GM18511 (cell line): ENCODE data around the gene DOCK7.
"Not testable (repeated sequence)": the region's sequence is repeated elsewhere in the genome, so short reads cannot be mapped to it uniquely, and the experiment has no call there.

ENCODE experiments used
- ATAC-seq: cut with Tn5 transposase; IDR thresholded peaks from one replicate; pipeline ENCODE4 v1.9.1; 2021; ENCODE audit warnings: mild to moderate bottlenecking, moderate library complexity; ENCODE audit not compliant: unreplicated experiment

Gene DOCK7

DNA sequence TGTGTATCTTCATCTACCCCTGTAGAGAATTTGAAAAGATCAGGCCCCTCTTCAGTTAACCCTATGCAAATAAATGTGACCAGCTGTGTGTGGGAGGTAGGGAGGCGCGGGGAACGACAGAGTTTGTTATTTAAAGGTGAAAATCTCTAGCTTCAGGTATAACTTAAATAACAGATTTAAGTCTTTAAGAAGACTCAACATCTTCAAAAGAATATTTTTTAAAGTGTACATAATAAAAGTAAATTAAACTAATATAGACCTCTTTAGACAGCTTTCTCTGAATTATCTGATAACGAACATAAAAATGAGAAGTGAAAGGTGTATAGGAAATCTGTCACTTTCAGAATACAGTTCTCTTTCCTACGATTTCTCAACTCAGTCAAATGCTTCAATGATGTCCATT, 74.9 kb downstream of the DOCK7 start:
- peak; percentile 99 for ATAC-seq

DNA sequence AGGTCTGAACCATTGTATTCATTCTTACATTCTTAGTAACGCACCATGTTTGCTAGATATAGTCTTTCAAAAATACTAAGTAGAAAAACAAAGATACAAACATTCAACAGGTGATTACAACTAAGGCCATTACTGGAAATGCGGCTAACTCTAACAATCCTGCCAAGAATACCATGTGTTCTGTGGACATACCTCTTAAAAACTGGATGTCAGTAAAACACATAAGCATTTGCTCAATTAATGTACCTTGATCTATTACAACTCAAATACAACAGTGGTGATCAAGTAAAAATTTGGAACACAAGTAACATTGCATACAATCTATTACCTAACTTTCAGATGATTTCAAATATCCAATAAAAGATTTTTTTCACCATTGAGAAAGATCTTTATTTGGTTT, 75.4 kb downstream of the DOCK7 start:
- ATAC-seq, result no peak

DNA sequence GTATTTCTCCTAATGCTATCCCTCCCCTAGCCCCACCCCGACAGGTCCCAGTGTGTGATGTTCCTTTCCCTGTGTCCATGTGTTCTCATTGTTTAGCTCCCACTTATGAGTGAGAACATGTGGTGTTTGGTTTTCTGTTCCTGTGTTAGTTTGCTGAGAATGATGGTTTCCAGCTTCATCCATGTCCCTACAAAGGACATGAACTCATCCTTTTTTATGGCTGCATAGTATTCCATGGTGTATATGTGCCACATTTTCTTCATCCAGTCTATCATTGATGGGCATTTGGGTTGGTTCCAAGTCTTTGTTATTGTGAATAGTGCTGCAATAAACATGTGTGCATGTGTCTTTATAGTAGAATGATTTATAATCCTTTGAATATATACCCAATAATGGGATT, 77.6 kb downstream of the DOCK7 start:
- not testable (repeated sequence) for ATAC-seq

- ATAC-seq, result no peak
Measured at GRCh38 chr1:62608905-62609304, 79.3 kb downstream of the DOCK7 start.

DNA sequence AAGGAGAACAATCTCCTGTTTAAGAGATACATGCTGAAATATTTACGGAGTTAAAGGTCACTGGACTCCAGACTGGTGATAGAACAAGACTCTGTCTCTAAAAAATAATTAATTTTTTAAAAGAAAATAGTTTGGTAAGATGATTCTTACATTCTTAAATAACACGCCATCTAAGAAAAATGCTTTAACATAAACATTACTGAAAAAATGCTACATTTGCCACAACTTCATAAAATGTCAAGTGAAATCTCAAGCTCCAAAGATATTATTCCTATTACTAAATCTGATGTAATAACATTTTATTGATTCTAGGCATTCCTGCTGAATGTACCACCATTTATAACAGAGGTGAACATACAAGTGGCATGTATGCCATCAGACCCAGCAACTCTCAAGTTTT, 86.7 kb downstream of the DOCK7 start:
- no peak for ATAC-seq

DNA sequence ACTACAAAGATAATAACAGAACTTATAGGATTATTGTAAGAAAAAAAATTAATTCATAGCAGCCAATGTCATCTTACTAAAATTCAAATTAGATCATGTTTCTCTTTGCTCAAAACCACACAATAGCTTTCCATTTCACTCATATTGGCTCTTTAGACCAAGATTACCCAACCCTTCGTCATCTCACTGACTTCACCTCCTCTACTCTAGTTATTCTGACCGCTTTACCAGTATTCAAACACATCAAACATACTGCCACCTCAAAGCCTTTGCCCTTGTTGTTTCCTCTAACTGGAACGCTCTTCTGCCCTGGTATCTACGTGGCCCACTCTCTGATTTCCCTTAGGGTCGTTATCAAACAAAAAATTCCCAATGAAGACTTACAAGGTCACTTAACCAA, 89.1 kb downstream of the DOCK7 start:
- no peak for ATAC-seq

DNA sequence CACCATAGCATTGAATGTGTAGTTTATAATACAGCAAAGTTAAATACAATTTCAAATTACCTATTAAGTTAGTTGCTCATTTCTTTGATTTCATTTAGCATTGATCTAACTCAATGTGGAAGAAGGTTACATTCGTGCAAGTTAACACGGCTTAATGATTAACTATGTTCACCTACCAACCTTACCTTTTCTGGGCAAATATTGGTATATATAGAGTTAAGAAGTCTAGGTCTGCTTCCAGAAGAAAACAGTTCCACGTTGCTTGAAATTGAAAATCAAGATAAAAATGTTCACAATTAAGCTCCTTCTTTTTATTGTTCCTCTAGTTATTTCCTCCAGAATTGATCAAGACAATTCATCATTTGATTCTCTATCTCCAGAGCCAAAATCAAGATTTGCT, 90.9 kb downstream of the DOCK7 start, which contains the start of gene ANGPTL3:
TSS of gene ANGPTL3 (plus strand) at position 240 of the 400 bp plus-strand sequence. CDS start at position 287, 47 bp downstream.
- ATAC-seq, result no peak

DNA sequence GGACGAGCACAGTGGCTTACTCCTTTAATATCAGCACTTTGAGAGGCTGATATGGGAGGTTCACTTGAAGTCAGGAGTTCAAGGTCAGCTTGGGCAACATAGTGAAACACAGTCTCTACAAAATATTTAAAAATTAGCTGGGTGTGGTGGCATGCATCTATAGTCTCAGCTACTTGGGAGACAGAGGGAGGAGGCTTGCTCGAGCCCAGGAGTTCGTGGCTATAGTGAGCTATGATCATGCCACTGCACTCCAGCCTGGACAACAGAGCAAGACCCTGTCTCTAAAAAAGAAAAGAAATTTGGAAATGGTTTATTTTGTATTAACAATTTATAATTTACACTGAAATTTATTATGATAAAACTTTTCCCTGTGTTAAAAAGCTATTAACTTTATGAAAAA, 92.5 kb downstream of the DOCK7 start:
- ATAC-seq, result no peak

DNA sequence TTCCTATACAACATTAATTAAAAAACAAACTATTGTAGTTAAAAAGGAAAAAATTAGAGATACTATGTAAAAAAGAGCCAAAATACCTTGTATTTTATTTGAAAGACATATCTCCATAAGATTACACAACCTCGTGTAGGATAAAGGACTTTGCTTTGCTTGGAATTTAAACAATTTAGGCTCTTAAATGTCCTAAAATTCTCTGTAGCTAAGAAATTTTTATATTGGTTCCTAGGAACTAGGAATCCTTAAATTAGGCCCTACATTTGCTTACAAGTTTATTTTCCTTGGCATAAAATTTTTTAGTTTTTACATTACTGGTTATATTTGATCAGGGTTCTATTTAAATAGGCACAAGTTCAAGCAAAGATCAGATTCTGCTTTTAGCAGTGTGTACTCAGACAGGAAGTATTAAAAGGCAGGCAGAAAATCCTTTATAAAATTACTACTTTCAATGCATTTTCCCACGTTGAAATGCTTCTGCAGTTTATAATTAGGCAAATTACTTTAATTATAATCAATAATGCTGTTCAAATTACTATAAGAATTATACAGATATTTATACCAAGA, 94.3 kb downstream of the DOCK7 start:
- ATAC-seq, result no peak

DNA sequence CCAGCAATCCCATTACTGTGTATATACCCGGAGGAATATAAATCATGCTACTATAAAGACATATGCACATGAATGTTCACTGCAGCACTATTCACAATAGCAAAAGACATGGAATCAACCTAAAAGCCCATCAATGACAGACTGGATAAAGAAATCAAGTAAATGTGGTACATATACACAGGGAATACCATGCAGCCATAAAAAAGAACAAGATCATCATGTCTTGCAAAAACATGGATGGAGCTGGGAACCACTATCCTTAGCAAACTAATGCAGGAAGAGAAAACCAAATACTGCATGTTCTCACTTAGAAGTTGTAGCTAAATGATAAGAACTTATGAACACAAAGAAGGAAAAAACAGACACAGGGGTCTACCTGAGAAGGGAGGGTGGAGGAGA, 97.2 kb downstream of the DOCK7 start:
- ATAC-seq, result no peak

GRCh38 chr1:62590255-62590969, 97.8 kb downstream of the DOCK7 start:
- ATAC-seq, result no peak

GRCh38 chr1:62589321-62589720, 98.9 kb downstream of the DOCK7 start:
- ATAC-seq, result no peak

DNA sequence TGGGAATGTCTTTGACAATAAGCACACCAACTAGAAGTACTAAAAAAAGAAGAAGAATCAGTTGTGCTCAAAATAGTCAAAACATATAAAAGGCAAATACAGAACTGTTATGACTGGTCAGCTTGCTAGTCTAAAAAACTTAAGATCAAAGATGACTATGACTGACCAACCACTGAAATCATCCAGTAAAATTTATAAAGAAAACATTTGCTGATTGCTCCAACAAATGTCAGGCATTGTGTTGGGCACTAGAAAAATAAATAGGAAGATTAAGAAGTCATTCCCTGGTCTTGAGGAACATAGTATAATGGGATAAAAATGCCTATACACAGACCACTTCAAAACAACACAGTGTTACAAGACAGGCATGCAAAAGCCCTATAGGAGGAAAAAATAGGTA, 100.2 kb downstream of the DOCK7 start:
- no peak for ATAC-seq

- ATAC-seq, result no peak
Measured at GRCh38 chr1:62585469-62586155, 102.6 kb downstream of the DOCK7 start.

- no peak for ATAC-seq
Measured at GRCh38 chr1:62573675-62574074, 114.5 kb downstream of the DOCK7 start.

- ATAC-seq, result no peak
Measured at GRCh38 chr1:62572476-62572875, 115.7 kb downstream of the DOCK7 start.

DNA sequence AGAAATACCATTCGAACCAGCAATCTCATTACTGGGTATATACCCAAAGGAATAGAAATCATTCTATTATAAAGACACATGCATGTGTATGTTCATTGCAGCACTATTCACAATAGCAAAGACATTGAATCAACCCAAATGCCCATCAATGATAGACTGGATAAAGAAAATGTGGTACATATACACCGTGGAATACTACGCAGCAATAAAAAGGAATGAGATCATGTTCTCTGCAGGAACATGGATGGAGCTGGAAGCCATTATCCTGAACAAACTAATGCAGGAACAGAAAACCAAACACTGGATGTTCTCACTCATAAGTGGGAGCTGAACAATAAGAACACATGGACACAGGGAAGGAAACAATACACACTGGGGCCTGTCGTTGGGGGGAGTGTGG, 116.7 kb downstream of the DOCK7 start:
- not testable (repeated sequence) for ATAC-seq

DNA sequence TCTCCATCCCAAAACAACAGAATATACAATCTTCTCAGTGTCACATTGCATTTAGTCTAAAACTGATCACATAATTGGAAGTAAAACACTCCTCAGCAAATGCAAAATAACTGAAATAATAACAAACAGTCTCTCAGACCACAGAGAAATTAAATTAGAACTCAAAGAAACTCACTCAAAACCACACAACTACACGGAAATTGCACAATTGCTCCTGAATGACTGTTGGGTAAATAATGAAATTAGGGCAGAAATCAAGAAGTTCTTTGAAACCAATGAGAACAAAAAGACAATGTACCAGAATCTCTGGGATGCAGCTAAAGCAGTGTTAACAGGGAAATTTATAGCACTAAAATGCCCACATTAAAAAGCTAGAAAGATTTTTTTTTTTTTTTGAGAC, 120.3 kb downstream of the DOCK7 start:
- ATAC-seq, result not testable (repeated sequence)

GRCh38 chr1:62567182-62567581, 121.0 kb downstream of the DOCK7 start:
- not testable (repeated sequence) for ATAC-seq

GRCh38 chr1:62561306-62561705, 126.9 kb downstream of the DOCK7 start:
- no peak for ATAC-seq

DNA sequence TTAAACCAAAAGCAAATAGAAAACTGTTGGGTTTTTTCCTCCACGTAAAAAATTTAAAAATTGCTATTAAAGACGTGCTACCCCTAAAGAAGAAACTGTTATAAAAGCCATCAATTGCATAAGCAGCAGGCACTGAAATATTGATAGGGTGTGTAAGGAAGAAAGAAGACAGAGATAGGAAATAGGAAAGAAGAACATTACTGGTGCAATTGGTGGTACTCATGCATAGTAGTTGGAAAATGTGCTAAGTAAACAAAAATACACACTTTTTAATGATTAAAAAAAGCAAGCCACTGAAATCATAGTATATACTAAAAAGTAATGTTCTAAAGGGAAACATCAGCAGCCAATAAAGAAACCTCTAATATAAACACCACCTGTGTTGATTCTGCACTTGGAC, 143.6 kb downstream of the DOCK7 start:
- ATAC-seq, result no peak

- ATAC-seq, result no peak
Measured at GRCh38 chr1:62541048-62541447, 147.1 kb downstream of the DOCK7 start.
